Stimulated activated naive CD4-positive, alpha-beta T cell treated with Interleukin-2 at 50 U/mL for 16 hours (primary cell): Measurements from ENCODE around the gene RNF19B.

Source experiments
- DNase-seq: peaks from one replicate; lab custom pipeline; 2025; lab: John Stamatoyannopoulos, UW

Gene RNF19B

DNA sequence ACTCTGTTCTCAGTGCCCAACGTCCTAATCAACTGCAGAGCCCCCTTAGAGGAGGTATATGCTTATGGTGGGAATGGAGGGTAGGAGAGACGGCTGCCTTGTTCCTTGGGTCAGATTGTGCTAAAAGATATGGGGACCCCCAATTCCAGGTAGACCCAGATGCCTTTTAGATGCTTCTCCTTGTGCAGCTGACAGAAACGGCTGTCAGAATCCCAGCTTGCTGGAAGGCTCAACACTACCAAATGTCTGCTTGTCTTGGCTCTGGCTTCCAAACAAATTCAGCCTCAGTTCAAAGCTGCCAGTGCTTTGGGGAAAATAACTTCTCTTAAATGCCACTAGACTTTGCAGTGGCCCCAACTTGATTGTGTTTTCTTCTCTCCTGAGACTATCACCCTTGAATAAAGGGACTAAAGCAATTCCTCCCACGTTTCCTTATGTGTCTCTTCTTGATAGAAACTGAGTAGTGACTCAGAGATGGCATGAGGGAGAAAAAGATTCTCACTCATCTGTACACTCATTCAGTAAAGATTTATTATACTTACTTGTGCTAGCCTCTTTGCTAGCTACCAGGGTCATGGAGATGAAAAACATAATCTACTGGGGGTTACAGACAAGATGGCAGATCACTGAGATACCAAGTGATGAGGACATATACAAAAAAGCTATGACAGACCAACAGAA is 3.4 kb upstream of the RNF19B start:
- no peak for DNase-seq

DNA sequence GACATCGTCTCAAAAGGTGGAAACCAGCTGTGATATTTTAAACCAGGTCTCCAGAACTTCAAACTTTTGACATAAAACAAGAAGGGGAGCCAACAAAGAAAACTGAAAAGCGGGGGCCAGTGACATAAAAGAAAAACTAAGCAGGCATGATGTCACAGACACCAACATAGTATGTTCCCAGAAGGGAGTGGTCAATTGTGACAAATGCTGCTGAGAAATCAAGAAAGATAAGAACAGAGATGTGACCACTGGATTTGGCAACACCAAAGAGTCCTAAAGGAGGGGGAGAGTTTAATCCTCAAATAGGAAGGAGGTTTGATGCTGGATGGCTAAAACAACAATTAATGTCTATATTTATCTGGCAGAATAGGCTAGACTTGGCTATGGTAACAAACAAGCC is 2.3 kb upstream of the RNF19B start:
- DNase-seq = no peak

DNA sequence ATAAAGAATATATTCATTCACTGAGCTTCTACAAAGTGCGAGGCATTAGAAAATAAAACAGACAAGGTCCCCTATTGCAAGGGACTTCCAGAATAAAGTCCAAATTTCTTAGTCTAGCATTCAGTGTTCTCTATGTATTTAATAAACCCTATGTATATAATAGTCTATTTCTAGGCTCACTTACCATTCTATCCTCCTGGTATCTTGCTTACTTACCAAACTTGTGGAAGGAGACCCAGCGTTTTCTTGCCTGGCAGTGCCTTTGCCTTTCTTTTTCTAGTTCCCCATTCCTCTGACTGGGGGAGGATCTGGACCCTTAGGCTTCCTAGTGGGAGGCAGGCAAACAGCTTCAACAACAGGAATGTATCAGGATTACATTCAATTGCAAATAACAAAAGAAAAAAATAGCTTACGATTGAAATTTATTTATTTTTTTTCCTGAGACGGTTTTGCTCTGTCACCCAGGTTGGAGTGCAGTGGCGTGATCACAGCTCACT is 690 bp upstream of the RNF19B start:
- DNase-seq = no peak

DNA sequence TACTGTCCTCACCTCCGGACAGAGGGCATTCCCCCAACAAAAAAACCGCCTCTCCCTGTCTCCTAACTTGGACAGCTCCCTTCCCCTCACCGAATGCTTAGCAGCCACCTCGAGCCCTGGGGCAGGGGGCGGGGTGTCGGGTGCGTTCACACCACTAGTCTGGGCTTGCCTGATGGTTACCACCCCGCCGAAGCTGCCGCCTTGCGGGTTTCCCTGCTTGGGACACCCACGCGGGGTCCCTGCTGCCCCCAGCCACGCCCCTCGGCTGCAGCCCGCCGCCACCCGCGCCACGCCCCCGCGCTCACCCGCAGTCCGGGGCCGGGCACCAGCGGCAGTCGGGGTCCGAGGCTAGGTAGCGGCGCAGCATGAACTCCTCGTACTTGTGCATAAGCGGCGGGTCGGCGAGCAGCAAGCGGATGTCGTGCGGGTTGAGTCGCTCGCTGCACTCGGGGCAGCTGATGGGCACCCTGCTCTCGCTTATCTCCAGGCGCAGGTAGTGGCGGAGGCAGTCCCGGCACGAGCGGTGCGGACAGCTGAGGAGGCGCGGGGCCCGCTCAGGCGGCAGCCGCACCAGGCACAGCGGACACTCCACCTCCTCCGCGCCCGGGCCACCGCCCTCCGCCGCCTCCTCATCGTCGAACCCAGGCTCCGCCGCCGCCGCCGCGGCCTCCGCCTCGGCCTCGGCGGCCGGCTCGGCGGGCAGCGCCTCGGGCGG is 706 bp downstream of the RNF19B start:
- DNase-seq = peak; percentile 66

DNA sequence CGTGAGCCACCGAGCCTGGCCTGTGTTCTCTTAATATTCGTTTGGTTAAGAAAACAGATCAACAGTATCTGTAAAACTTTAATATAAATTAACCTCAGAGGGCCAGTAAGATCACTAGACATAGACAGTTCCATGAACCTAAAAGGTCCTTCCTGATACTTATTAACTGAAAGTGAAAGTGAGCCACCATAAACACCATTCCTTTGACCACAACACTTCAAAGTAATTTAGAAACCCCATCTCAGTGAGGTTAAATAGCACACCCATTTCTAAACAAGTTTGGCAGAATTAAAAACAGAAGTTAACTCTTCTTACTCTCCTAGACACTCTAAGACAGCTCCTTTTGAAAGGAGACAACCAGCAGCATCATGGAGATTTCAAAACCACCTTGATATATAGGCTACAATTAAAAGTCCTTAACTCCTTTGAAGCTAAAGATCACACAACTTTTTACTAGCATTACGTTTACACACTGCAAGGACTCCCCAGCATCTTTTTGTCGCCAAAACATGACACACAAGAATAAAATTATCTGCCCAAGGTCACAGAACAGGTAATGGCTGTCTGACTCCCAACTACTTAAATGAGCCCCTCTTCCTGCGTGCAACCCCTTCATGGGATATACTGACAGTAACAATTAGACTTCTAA is 2.2 kb downstream of the RNF19B start:
- DNase-seq = no peak

DNA sequence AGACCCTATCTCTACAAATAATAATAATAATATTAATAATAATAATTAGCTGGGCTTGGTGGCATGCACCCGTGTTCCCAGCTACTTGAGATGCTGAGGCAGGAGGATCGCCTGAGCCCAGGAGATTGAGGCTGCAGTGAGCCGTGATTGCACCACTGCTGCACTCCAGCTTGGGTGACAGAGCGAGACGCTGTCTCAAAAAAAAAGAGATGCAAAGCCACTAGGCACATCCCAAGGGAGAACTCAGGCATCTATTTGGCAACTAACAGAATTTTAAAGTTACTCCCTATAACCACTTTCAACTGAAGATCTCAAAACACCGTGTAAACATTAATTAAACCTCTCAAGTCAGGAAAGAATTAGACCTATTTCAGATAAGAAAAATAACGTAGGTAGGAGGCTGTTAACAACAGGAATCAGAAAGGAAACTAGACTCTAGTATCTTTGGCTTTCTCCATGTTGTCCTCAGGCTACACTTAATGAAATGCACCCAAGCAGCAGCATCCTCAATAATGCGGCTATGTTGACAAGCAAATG is 3.7 kb downstream of the RNF19B start:
- no peak for DNase-seq

DNA sequence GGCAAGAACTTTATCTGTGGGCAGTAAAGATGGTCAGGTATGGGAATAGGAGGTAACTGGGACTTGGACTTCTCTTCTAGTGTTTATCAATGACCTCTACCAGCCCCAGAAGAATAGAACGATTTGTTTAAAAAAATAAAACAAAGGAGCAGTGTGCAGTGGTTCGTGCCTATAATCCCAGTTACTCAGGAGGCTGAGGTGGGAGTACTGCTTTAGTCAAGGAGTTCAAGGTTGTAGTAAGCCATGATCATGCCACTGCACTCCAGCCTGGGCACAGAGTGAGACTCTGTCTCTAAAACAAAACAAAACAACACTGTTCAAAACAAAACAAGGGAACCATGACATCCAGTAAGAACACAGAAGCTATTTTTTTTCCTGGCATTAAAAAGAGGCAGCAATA is 4.3 kb downstream of the RNF19B start:
- no peak for DNase-seq

DNA sequence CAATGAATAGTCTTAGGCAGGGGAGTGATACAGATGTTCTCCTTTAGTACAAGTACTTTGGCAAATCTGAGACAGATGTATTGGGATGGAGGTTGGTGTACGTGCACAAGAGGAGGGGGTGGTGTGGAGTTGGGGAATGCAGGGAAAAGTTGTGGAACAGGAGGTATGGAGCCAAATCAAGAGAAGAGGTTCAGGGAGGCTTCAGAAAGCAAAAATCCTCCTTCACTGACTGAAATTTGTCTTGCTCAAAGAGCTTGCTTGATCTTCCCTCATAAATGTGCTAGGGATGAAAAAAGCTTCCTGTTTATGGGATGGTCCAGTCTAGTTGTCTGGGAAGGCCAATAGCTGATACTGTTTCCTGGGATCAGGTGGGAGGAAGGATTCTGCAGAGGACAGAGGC is 5.8 kb downstream of the RNF19B start:
- DNase-seq = no peak

DNA sequence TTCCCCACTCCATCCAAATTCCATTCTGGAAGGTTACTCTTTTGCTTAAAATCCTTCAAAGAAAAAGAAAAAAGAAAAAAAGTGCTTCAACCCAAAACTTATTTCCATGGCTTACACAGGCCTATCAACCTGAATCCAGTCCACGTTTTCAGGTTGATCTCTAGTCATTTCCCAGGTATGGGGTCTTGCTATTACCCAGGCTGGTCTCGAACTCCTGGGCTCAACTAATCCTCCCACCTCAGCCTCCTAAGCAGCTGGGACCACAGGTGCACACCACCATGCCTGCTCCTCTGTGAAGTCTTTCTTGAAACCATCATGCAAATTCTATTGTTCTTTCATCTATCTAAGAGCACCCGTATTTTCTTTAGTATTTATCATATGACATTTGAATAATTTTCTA is 7.6 kb downstream of the RNF19B start:
- no peak for DNase-seq

DNA sequence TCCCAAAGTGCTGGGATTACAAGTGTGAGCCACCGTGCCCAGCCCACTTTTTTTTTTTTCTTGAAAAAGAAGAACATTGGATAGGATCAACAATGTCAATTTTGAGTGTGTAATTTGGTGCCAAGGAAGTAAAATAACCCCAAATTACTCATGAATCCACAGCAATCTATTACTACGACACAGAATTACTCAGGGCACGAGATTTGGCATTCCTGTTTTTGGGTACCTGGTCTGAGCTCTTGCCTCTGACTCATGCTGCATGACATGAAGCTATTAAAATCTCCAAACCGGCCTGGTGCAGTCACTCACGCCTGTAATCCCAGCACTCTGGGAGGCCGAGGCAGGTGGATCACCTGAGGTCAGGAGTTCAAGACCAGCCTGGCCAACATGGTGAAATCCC is 10.4 kb downstream of the RNF19B start:
- DNase-seq = no peak

DNA sequence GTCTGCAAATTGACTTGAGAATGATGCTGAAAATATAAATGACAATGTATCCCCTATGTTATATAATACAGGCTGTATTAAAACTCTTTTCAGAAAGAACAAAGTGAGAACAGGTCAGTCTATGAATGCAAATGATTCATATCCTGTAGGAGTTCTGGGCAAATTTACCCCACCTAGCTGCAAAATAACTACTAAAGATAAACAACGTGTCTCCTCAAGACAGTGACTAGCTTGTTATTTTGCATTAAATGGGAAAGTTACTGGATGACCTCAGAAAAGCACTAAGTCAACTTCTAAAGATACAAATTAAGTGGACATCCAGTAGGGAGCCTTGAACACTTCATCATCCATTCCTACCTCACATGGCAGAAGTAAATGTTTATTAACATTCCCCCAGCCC is 11.1 kb downstream of the RNF19B start:
- no peak for DNase-seq

DNA sequence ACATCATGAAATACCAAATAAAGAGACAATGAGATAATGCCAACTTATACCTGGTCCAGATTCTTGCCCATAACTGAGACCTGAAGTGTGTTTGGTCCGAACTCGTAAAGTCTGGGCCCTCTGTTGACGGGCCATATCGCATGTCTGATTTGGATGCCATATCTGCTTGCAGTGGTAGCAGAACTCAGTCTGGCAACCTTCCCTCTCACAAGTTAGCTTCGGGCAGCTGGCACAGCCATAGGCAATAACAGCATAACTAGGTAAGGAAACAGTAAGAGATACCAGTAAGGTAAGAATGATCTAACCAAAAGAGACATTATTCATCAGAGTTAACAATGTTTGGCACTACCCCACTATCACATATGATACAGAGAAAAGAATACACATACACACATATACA is 15.1 kb downstream of the RNF19B start:
- DNase-seq = no peak

DNA sequence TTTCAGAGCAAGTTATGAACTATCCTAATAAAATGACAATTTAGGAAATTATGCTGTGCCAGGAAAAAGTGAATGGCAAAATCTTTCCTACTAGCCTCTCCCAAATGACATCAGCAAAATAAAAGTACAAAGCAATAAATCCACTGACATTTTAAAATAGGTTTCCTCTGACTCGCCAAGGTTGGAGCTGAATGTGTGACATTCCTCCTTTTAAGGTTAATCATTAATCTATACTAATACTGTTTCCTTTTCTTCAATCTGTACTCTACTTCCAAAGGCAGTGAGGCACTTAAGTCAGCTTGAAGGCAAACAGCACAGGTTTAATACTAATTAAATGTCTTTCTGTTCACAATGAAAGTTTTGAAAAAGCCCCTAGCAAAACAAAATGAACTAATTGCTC is 15.7 kb downstream of the RNF19B start:
- no peak for DNase-seq

DNA sequence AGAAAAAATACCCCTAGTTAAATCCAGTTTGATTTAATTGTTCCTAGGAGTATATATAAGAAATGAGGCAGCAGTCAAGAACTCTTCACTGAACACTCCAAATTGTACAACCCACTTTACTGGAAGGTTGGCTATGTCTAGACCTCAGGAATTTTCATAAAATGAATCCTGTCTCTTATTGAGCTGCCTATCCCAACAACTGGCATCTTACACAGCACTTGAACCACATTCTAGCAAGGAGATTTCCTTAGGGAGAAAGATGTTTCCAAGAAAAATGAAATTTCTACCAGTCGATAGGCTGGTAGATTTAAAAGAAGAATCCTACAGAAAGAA is 16.3 kb downstream of the RNF19B start:
- no peak for DNase-seq

DNA sequence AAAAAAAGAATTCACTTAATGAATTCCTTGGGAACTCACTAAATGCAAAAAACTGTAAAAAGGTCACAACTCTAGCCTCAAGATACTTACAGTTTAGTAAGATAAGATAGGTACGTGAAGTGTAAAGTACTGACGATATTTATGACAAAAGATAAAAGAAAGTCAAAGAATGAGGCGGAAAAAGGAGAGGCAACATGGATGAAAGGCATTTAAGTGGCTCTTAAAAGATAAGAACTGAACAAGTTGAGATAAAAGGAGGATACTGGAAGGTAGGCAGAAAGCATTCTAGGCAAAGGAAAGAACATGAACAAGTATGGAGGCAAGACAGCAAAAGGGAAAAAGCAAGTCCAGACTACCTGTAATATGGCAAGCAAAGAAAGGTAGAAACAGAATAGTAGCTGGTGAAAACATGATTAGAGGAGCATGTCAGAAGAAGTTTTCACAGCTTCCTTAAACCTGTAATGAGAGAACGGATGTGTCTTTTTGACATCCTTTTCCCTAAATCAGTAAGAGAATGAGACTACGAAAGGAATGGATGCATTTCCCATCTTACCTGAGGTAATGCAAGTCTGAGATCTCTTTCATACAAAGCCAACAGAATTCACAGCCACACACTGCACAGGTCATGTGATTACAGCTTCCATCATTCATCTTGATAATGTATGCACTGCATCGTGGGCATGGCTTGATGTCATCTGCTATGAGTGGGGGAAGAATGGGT is 16.8 kb downstream of the RNF19B start:
- DNase-seq = no peak

DNA sequence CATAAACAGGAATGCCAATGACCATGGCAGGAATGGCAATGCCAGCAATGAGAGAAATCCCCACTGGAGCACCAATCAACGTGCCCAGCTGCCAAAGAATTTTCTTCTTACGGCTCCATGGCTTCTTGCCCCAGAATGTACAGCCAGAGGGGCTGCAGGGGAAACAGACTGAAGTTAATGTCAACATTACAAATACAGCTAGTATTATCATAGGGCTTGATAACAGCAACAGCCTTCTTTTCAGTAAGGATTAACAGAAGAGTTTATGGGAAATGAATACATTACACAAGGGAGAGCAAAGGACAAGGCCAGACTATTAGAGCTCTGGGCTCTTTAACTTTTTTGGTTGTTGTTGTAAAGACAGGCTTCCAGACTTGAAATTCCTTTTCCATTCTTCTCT is 18.2 kb downstream of the RNF19B start:
- no peak for DNase-seq

DNA sequence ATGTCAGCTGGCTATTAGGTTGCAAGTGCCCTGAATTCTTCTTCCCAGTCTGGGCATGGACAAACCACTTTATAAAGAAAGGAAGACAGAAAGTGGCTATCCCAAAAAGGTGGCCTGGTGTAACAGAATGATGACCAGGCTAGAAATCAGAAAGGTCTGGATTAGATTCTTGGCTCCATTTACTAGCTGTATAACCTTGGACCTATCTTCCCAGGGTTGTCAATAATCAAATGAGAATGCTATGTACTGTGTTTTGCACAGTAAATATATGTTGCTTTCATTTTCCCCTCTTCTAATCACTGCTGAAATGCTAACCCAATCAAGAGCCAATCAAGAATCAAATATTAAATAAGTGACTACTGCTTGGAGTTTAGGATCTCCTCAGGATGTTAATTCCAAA is 20.4 kb downstream of the RNF19B start:
- DNase-seq = no peak

DNA sequence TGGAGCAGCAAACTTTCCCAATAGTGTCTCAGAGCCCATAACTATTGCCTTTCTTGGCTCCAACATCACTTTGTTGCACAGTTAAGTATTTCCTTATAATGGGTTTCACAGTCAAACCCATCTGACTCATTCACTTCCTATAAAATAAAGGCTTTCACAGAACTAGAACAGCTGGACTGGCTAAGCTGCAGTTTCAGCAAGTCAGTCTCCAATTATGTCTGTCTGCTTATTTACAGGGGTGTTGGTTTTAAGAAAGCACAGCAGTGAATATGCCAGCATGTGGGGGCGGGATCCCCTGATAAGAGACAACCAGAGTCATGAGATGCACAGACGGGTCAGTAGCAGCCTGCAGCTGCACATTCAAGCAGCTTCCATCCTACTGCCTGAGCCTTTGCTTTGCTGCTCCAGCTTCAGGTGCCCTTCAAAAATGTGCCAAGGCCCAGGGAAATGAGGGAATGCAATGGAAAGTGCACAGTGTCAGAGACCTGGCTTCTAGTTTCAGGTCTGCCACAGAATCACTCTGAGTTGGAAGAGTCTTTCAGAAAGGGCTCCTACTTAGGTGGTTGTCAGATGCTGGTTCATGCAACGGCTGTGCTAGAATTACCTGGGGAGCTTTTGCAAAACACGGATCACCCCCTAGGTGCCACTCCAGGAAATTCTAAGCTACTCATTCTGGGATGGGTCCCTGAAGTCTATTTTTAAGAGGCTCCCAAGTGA is 24.8 kb downstream of the RNF19B start:
- DNase-seq = no peak

DNA sequence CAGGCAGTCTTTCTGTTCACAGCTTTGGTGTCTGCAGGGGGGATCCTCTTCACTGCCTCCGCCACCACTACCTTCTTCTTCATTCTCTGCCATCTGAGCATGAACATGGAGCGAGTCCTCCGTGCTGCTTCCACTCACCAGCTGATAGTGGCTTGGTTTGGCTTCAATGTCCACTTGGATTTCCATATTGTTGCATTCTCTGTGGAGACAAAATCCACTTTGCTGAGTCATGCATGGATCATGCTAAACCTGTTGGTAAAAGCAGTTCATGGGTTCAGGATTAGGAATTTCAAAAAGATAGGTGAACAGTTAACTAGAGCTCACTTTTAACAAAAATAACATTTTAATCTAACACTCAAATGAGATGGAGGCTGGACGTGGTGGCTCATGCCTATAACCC is 27.5 kb downstream of the RNF19B start:
- no peak for DNase-seq

DNA sequence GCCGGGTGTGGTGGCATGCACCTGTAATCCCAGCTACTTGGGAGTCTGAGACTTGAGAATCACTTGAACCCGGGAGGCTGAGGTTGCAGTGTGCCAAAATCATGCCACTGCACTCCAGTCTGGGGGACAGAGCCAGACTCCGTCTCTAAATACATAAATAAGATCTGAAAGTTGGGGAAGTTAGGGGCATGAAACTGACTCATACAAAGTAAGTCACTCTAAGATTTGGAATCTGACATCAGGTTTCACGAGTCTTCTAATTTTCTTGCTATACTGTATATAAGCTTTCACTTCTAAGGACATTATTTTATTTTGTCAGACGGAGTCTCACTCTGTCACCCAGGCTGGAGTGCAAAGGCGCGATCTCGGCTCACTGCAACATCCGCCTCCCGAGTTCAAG is 30.1 kb downstream of the RNF19B start:
- DNase-seq = no peak

DNA sequence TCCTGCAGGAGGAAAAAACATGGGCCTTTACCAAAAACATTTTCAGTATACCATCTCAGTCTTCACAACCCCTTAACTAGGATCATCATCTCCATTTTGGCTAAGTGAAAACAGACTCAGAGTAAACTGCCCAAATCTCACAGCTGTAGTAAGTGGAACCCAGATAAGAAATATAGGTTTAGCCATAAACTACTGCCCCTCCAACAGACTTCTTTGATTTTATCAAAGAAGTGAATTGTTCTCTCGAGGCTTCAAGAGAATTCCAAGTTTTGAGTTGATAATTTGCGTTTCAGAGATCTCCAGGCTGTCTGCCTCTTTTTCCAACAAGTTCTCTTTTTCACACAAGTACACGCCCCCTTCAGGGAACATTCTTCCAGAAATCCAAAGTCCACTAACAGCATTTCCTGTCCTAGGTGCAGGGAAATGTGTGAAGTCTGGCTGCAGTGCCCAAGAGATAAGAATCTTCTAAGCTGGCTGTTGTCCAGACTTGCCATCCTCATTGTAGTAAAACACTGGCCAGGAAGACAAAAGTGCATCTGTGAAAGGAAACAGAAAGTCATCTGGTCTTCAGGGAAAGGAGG is 30.8 kb downstream of the RNF19B start:
- no peak for DNase-seq

DNA sequence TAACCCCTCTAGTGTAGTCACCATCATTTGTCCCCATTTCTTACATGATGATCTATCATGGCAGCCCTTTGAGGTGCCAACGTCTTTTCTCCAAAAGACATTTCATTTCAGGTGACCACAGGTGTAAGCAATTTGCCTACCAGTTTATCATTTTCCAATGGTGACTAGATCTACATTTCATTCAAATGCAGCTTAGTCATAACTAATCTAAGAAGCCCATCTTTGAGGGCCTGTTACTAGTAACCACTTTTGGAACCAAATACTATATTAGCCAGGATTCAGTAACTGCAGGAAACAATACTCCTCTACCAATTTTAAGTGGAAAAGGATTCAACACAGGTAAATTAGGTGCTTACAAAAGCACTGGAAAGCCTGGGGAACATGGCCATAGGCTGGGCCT is 32.8 kb downstream of the RNF19B start:
- no peak for DNase-seq
